WTC11 (cell line): ENCODE data around the gene LIMA1. TPM values are rescaled to one million over a fixed set of nuclear protein-coding genes. Genes with fewer than 3 reads are reported as not detected.
"Not testable (repeated sequence)": the region's sequence is repeated elsewhere in the genome, so short reads cannot be mapped to it uniquely, and the experiment has no call there.

ENCODE experiments used
- ATAC-seq: fragments of 200-7000 bp; cut with Tn5 transposase; 2 replicates; pipeline ENCODE4 v1.10.0; 2021; ENCODE audit warnings: mild to moderate bottlenecking, moderate library complexity
- CTCF ChIA-PET: fragments of 300-600 bp; sonication (Branson Sonifier 250); formaldehyde crosslinking; loops from one replicate; lab custom pipeline; 2021; ENCODE audit warnings: antibody characterized with exemption; lab: Charles Lee
- POLR2A ChIA-PET: fragments of 350-600 bp; sonication (Branson Sonifier 250); formaldehyde crosslinking; loops from one replicate; lab custom pipeline; 2021; ENCODE audit warnings: antibody characterized with exemption; lab: Charles Lee
- DNase-seq: peaks from one replicate; pipeline ENCODE4 v3.0.0; 2021; ENCODE audit warnings: low spot score
- H3K27ac Mint-ChIP-seq: 2 replicates; pipeline ENCODE4 v1.8.0; 2021; ENCODE audit warnings: mixed read lengths
- H3K27me3 Mint-ChIP-seq: 2 replicates; pipeline ENCODE4 v1.8.0; 2021; ENCODE audit warnings: low read depth, mild to moderate bottlenecking, moderate library complexity, mixed read lengths
- H3K36me3 Mint-ChIP-seq: 2 replicates; pipeline ENCODE4 v1.8.0; 2021; ENCODE audit warnings: mixed read lengths
- H3K4me1 Mint-ChIP-seq: 2 replicates; pipeline ENCODE4 v1.8.0; 2022; ENCODE audit warnings: mixed read lengths
- H3K4me3 Mint-ChIP-seq: 2 replicates; pipeline ENCODE4 v1.8.0; 2021; ENCODE audit warnings: mild to moderate bottlenecking, moderate library complexity, mixed read lengths
- H3K9me3 Mint-ChIP-seq: 2 replicates; pipeline ENCODE4 v1.8.0; 2021; ENCODE audit warnings: mixed read lengths
- ATF1 ChIP-seq: sonication (generic); formaldehyde crosslinking; IDR thresholded peaks from 2 replicates; pipeline ENCODE4 v1.8.1; 2023; ENCODE audit warnings: mild to moderate bottlenecking, moderate library complexity, missing genetic modification reagents
- ATF6 ChIP-seq: sonication (generic); formaldehyde crosslinking; IDR thresholded peaks from 2 replicates; pipeline ENCODE4 v1.8.1; 2023; ENCODE audit warnings: mild to moderate bottlenecking, missing genetic modification reagents
- ETV6 ChIP-seq: sonication (generic); formaldehyde crosslinking; IDR thresholded peaks from 2 replicates; pipeline ENCODE4 v1.8.1; 2022; ENCODE audit warnings: mild to moderate bottlenecking, missing genetic modification reagents
- HMGXB4 ChIP-seq: sonication (generic); formaldehyde crosslinking; IDR thresholded peaks from 2 replicates; pipeline ENCODE4 v1.8.1; 2023; ENCODE audit warnings: mild to moderate bottlenecking, moderate library complexity, missing genetic modification reagents
- IRF2 ChIP-seq: sonication (generic); formaldehyde crosslinking; IDR thresholded peaks from 2 replicates; pipeline ENCODE4 v1.8.0; 2022; ENCODE audit warnings: low read depth, missing genetic modification reagents, borderline replicate concordance
- JAZF1 ChIP-seq: fragments of 250-450 bp; sonication (Bioruptor Pico); IDR thresholded peaks from 2 replicates; pipeline ENCODE4 v1.9.0; 2021; ENCODE audit warnings: moderate library complexity, mild to moderate bottlenecking, inconsistent platforms
- NR2C2 ChIP-seq: sonication (generic); formaldehyde crosslinking; IDR thresholded peaks from 2 replicates; pipeline ENCODE4 v1.8.0; 2022; ENCODE audit warnings: mild to moderate bottlenecking, missing genetic modification reagents
- OVOL2 ChIP-seq: fragments of 250-450 bp; sonication (Bioruptor Pico); IDR thresholded peaks from 2 replicates; pipeline ENCODE4 v1.9.0; 2021; ENCODE audit warnings: mild to moderate bottlenecking, borderline replicate concordance
- RELA ChIP-seq: sonication (generic); formaldehyde crosslinking; IDR thresholded peaks from 2 replicates; pipeline ENCODE4 v1.8.1; 2022; ENCODE audit warnings: missing genetic modification reagents, mild to moderate bottlenecking, borderline replicate concordance
- SMAD3 ChIP-seq: sonication (generic); formaldehyde crosslinking; IDR thresholded peaks from 2 replicates; pipeline ENCODE4 v1.8.0; 2022; ENCODE audit warnings: missing genetic modification reagents, mild to moderate bottlenecking, borderline replicate concordance
- SP1 ChIP-seq: sonication (generic); formaldehyde crosslinking; conservative IDR thresholded peaks from 2 replicates; pipeline ENCODE4 v1.8.1; 2022; ENCODE audit warnings: missing genetic modification reagents
- TEAD1 ChIP-seq: sonication (generic); formaldehyde crosslinking; IDR thresholded peaks from 2 replicates; pipeline ENCODE4 v1.8.0; 2022; ENCODE audit warnings: mild to moderate bottlenecking, missing genetic modification reagents
- TEAD4 ChIP-seq: sonication (generic); formaldehyde crosslinking; IDR thresholded peaks from 2 replicates; pipeline ENCODE4 v1.8.0; 2022; ENCODE audit warnings: mild to moderate bottlenecking, missing genetic modification reagents
- TP53 ChIP-seq: sonication (generic); formaldehyde crosslinking; IDR thresholded peaks from 2 replicates; pipeline ENCODE4 v1.8.1; 2023; ENCODE audit warnings: mild to moderate bottlenecking, missing genetic modification reagents
- USF2 ChIP-seq: sonication (generic); formaldehyde crosslinking; IDR thresholded peaks from 2 replicates; pipeline ENCODE4 v1.8.1; 2023; ENCODE audit warnings: mild to moderate bottlenecking, missing genetic modification reagents, moderate library complexity
- ZNF121 ChIP-seq: sonication (generic); formaldehyde crosslinking; IDR thresholded peaks from 2 replicates; pipeline ENCODE4 v1.8.0; 2023; ENCODE audit warnings: missing genetic modification reagents
- ZNF138 ChIP-seq: sonication (generic); formaldehyde crosslinking; conservative IDR thresholded peaks from 2 replicates; pipeline ENCODE4 v1.8.1; 2022; ENCODE audit warnings: mild to moderate bottlenecking, moderate library complexity, missing genetic modification reagents
- ZNF219 ChIP-seq: sonication (generic); formaldehyde crosslinking; IDR thresholded peaks from 2 replicates; pipeline ENCODE4 v1.8.0; 2023; ENCODE audit warnings: missing genetic modification reagents, mild to moderate bottlenecking, borderline replicate concordance
- ZNF416 ChIP-seq: fragments of 250-450 bp; sonication (Bioruptor Pico); IDR thresholded peaks from 2 replicates; pipeline ENCODE4 v1.9.0; 2021; ENCODE audit warnings: mild to moderate bottlenecking, inconsistent platforms
- total RNA-seq: library from RNA; stranded (reverse); gene quantifications from 3 replicates; pipeline ENCODE4 v1.2.3, GENCODE V29; 2021

LIMA1 gene
- total RNA-seq, 1 experiment from 2014 or later, result 41.2 TPM

- no peak for TF ChIP-seq NR2C2
These were observed 43.4 kb upstream of the LIMA1 start (continued) for GRCh38 chr12:50326590-50327284.

GRCh38 chr12:50325890-50326391 lies 42.6 kb upstream of the LIMA1 start:
- no peaks in the 10 kb centered on the region for H3K27me3 Mint-ChIP-seq
- CTCF ChIA-PET, result no interaction called here
- no peak overlapping the region for H3K4me3 Mint-ChIP-seq
- DNase-seq (no peak), ATAC-seq (no peak)
- no peaks in the 10 kb centered on the region for H3K4me1 Mint-ChIP-seq
- H3K27ac Mint-ChIP-seq, result no peak overlapping the region
- TF ChIP-seq ZNF121, result no peak
- no peak for TF ChIP-seq ZNF416 (CRISPR knock-in tag)
- no peak for TF ChIP-seq SMAD3 (CRISPR knock-in tag)
- TF ChIP-seq HMGXB4, result no peak
- TF ChIP-seq ZNF219 (CRISPR knock-in tag), result no peak
- no peak for TF ChIP-seq ZNF138 (CRISPR knock-in tag)
- TF ChIP-seq IRF2 (CRISPR knock-in tag), result no peak
- TF ChIP-seq SP1, result no peak
- TF ChIP-seq TP53, result no peak
- TF ChIP-seq ATF6, result no peak
- no peak for TF ChIP-seq USF2 (CRISPR knock-in tag)
- no peak for TF ChIP-seq ATF1
- TF ChIP-seq ETV6 (CRISPR knock-in tag), result no peak
- TF ChIP-seq RELA (CRISPR knock-in tag), result no peak
- no peak for TF ChIP-seq TEAD1 (CRISPR knock-in tag)
- TF ChIP-seq TEAD4 (CRISPR knock-in tag), result no peak
- no peak for TF ChIP-seq OVOL2 (CRISPR knock-in tag)
- TF ChIP-seq JAZF1 (CRISPR knock-in tag), result no peak
- peaks cover 4% of the 10 kb centered on the region for H3K9me3 Mint-ChIP-seq
- POLR2A ChIA-PET, result no interaction called here
- no peaks in the 10 kb centered on the region for H3K36me3 Mint-ChIP-seq

GRCh38 chr12:50324770-50325169 lies 41.5 kb upstream of the LIMA1 start:
- CTCF ChIA-PET, H3K27me3 Mint-ChIP-seq, H3K36me3 Mint-ChIP-seq, H3K4me3 Mint-ChIP-seq, H3K9me3 Mint-ChIP-seq, H3K4me1 Mint-ChIP-seq, H3K27ac Mint-ChIP-seq, POLR2A ChIA-PET, DNase-seq, ATAC-seq: not testable (repeated sequence)

- CTCF ChIA-PET, DNase-seq, H3K27me3 Mint-ChIP-seq, H3K36me3 Mint-ChIP-seq, H3K4me1 Mint-ChIP-seq, H3K4me3 Mint-ChIP-seq, POLR2A ChIA-PET, H3K27ac Mint-ChIP-seq, H3K9me3 Mint-ChIP-seq, ATAC-seq: not testable (repeated sequence)
These were observed 40.8 kb upstream of the LIMA1 start for GRCh38 chr12:50324077-50324476.
